Measurements from ENCODE around the gene MESP1.

The MESP1 gene

DNA sequence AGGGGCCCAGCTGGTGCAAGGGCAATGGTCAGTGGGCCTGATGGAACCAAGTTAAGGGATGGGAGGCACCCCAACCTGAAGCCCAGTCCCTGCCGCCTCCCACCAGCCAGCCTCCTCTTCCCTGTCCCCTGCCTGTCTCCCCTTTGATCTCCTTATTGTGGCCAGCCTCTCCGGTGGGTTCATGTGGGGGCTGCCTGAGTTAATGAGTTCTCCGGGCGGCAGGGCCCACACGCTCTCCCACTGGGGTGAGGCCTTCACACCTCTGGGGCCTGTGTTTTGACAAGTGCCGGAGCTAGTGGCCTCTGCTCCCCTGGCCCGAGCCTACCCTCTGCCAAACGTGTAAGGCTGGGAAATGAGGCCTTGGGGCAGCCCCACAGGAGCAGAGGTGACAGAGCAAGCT is 7.2 kb upstream of the MESP1 start:
- no peak overlapping the region for H3K4me3 ChIP-seq (ENCODE audit: low read depth, low read length)
- DNase-seq (ENCODE audit: low read depth), result no peak
- TF ChIP-seq, protein P1, sequence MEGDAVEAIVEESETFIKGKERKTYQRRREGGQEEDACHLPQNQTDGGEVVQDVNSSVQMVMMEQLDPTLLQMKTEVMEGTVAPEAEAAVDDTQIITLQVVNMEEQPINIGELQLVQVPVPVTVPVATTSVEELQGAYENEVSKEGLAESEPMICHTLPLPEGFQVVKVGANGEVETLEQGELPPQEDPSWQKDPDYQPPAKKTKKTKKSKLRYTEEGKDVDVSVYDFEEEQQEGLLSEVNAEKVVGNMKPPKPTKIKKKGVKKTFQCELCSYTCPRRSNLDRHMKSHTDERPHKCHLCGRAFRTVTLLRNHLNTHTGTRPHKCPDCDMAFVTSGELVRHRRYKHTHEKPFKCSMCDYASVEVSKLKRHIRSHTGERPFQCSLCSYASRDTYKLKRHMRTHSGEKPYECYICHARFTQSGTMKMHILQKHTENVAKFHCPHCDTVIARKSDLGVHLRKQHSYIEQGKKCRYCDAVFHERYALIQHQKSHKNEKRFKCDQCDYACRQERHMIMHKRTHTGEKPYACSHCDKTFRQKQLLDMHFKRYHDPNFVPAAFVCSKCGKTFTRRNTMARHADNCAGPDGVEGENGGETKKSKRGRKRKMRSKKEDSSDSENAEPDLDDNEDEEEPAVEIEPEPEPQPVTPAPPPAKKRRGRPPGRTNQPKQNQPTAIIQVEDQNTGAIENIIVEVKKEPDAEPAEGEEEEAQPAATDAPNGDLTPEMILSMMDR (IDR thresholded peaks at IDR 0.05; ENCODE audit: low read depth, low read length, missing control alignments), result no peak

DNA sequence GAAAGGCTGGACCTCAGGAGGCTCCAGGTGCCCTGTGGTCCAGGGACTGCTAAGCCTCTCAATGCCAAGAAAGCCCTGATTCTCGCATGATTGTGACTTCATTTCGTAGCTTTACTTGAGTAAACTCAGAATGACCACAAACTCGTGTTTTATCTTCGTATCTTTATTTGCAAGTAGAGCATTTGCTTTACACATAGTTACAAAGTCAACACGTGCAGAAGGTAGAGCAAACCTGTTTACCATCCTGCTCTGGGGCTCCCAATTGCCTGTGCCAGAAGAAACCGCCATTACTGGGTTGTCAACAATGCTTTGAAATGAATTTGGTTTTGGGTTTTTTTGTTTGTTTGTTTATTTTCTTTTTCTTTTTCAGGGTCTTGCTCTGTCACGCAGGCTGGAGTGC is 5.8 kb upstream of the MESP1 start:
- no peak overlapping the region for H3K4me3 ChIP-seq (ENCODE audit: low read depth, low read length)
- TF ChIP-seq, protein P1 (IDR thresholded peaks at IDR 0.05; ENCODE audit: low read depth, low read length, missing control alignments), result no peak
- DNase-seq (ENCODE audit: low read depth), result no peak

DNA sequence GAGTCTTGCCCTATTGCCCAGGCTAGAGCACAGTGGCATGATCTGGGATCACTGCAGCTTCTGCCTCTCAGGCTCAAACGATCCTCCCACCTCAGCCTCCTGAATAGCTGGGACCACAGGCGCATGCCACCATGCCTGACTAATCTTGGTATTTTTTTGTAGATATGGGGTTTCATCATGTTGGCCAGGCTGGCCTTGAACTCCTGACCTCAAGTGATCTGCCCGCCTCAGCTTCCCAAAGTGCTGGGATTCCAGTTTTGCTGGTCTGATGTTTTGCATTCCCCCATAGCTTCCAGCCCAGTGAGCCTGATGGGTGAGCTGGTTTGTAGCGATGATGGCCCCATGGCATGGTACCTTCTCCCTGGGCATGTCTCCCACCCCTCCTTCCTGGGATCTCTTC is 4.7 kb upstream of the MESP1 start:
- TF ChIP-seq, protein P1 (IDR thresholded peaks at IDR 0.05; ENCODE audit: low read depth, low read length, missing control alignments), result no peak
- no peak for DNase-seq (ENCODE audit: low read depth)
- H3K4me3 ChIP-seq (ENCODE audit: low read depth, low read length), result no peak overlapping the region

DNA sequence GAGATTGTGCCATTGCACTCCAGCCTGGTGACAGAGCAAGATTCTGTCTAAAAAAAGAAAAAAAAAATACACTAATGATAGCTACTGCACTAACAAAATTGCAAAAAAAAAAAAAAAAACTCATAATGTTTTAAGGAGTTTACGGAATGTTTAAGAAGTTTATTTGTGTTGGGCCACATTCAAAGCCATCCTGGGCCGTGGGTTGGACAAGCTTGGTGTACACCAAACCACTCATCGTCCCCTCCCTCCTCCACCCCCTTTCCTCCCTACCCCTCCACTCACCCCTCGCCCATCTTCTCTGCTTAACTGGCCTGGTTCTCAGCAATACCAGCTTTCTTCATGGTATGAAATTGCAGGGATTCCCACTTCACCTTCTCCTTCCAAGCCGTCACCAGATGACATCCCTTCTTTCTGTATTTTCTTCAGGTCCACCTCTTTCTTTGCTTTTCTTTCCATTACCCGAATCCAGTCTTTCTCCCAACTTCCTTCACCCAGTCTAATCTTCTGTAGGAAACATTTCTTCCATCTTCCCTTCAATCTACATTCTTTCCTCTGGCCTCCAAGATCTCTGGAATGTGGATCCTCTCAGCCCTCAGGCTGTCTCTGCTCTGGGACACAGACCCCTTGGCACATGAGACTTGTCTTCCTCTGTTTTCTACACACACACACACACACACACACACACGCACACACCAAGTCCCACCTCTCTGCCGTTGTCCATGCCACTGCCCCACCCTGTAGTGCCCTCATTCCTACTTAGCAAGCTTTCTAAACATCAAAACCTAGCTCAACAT is 3.5 kb upstream of the MESP1 start:
- no peak overlapping the region for H3K4me3 ChIP-seq (ENCODE audit: low read depth, low read length)
- TF ChIP-seq, protein P1 (IDR thresholded peaks at IDR 0.05; ENCODE audit: low read depth, low read length, missing control alignments), result no peak
- DNase-seq (ENCODE audit: low read depth), result no peak

DNA sequence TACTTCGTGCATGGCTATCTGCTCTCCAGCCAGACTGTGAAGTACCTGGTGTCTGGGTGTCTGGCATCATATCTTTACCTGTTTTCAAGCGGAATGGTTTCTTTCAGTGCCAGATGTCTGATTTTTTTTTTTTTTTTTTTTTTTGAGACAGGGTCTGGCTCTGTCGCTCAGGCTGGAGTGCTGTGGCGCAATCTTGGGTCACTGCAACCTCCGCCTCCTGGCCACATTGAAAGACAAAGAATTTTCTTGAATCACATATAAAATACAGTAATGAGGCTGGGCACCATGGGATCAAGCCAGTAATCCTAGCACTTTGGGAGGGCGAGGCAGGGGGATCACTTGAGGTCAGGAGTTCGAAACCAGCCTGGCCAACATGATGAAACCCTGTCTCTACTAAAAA is 2.8 kb upstream of the MESP1 start:
- DNase-seq (ENCODE audit: low read depth), result no peak
- TF ChIP-seq, protein P1 (IDR thresholded peaks at IDR 0.05; ENCODE audit: low read depth, low read length, missing control alignments), result no peak
- H3K4me3 ChIP-seq (ENCODE audit: low read depth, low read length), result no peak overlapping the region

DNA sequence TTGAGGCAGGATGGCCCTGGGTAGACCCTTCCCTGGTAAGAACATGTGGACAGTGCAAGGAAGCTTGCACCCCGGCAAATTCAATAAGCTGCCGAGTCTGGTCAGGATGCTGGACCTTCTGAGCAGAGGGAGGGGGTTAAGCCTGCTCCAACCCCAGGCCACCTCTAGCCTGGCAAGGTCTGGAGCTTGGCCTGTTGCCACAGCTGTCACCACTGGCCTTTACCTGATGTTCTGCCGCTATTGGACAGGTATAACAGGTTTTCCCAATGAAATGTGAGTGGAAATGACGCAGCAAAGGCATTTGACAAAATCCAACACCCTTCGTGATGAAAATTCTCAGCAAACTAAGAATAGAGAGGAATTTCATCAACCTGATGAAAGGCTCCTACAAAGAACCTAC is 699 bp upstream of the MESP1 start:
- no peak for DNase-seq (ENCODE audit: low read depth)
- H3K4me3 ChIP-seq (ENCODE audit: low read depth, low read length), result no peak overlapping the region; the same call in 1 of the 2 replicates

More for the DNA sequence above, 699 bp upstream of the MESP1 start:
- TF ChIP-seq, protein P1 (IDR thresholded peaks at IDR 0.05; ENCODE audit: low read depth, low read length, missing control alignments), result no peak
